Measurements from ENCODE around the gene SERINC5.
"Not testable (repeated sequence)": the region's sequence is repeated elsewhere in the genome, so short reads cannot be mapped to it uniquely, and the experiment has no call there.

The SERINC5 gene

DNA sequence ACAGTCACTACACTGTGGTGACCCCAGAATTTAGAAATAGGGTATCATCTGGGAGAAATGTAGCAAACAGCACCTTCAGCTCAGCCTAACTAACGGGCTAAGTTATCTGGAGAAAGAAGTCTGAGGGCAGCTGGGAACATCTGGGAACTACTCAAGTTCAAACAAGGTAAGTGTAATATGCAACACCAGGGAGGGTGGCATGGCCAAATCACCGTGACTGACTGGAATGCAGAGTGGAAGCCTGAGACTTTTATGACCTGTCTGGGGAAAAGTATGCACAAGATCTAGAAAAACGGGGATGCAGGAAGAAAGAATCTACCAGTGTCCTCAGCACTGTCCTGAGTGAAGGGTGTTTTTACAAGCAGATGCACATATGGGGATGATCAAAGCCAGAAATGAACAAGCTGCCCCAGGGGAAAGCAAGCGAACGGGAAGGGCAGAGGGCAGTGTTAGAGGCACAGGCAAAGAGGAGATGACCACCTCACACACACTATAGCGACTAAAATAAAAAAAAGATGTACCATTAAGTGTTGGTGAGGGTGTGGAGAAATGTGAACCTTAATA, 59.9 kb downstream of the SERINC5 start:
- no peak for DNase-seq

DNA sequence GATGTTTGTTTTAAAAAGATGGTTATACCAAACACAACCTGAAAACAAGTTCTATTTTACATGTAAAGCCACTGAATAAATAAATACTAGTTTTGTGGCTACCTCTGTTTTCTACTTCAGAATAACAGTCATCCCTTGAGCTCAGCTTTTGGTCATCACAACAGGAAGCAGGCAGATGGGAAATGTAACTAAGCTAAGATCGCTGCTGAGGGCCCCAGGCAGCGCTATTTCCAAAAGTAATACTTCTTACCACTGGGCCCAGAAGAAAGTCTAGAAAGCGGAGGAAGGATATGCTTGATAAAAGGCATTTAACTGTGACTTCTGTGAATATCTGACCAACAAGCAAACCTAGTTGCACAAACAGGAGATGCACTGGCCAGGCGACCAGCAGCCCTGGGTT, 61.4 kb downstream of the SERINC5 start:
- DNase-seq: peak in 1 of 5 experiments; percentile 78

DNA sequence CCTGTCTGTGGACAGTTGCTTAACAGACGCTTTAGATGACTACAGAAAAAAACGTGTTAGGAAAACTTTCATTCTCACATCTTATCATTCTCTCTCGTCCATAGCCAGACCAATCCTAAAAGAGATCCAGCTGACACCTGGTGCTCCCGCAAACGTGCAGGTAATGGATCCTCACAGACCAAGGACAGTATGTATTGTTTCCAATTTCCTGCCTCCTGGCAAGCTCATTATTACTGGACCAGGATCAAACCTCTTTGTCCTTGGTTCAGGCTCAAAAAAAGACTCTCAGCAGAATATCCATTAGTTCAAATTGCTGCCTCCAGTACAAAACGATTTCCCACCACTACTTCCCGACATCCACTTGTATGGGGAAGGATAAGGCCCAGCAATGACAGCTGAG, 62.4 kb downstream of the SERINC5 start:
- no peak for DNase-seq

DNA sequence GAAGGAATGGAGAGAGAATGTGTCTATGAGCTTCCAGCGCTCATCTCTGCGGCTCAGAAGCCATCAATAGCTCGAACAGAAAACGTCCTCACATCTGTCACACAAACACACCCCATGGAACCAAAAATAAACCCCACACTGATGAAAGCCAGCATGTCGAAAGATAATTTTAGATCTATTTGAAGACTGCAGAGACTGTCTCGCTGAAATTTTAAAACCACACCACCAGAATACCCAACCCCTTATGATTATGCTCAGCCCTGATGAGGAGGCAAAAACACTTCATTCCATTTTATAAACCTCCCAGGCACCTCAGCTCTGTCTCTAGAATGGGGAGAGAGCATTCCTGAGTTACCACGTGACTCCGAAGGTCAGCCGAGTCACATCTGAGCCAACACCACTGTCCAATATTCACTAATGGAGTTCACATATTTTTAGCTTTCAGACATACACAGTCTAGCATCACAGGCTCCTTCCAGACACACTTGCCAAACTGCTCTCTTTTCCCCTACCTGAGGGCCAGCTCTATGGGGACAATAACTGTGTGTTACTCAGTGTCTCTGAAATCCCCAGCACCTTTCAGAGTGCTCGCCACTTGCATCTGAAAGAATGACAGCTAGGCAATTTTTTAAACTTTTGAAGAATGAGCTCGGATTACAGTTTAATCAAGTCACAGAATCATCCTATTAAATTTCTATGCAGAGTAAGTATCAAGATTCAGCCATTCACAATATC, 63.2 kb downstream of the SERINC5 start:
- peak in 1 of 5 experiments; percentile 72 for DNase-seq

DNA sequence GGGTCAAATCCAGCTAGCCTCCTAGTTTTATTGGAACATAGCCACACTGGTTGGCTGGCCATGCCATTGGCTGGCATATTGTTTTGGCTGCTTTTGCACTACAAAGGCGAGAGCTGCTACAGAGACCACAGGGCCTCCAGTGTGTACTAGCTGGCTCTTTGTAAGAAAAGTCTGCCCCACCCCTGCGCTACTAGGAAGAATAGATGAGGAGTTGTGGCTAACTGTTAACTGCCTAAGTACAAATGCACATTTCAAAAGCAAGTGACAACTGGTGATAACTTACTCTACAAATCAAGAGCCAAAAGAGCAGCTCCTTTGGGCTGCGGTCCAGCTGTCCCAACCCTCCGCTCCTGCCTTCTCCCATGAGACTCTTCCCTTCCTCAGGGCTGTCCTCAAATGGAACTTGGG, 63.9 kb downstream of the SERINC5 start:
- peak in 3 of 5 experiments; percentile 26 to 92 (median 32) for DNase-seq

DNA sequence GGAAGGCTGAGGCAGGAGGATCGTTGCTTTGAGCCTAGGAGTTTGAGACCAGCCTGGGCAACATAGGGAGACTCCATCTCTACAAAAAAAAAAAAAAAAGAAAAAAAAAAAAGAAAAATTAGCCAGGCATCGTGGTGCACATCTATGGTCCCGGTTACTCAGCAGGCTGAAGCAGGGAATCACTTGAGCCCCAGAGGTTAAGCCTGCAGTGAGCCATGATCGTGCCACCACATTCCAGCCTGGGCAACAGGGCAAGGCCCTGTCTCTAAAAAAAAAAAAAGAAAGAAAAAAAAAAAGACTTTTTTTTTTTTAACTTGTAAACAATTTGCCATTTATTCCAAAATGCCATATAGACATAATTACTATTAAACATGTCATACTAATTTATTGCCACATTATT, 64.5 kb downstream of the SERINC5 start:
- DNase-seq: no peak

DNA sequence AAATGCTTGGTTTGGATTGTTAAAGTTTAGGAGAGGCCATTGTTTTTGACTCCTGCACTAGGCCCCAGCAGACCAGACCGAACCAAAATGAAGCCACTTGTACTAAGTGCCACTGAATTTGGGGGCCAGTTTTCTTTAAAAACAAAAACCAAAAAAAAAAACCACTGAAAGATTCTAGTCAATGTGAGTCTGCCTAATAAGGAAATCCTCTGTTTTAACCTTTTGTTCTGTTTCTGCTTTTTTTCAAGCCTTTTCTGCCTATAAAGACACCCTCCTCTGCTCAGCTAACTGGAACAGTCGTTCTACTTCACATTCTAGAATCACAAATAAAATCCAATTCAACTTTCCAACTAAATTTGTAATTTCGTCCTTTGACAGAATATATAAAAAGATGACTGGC, 64.9 kb downstream of the SERINC5 start:
- DNase-seq: peak in 1 of 5 experiments; percentile 56

DNA sequence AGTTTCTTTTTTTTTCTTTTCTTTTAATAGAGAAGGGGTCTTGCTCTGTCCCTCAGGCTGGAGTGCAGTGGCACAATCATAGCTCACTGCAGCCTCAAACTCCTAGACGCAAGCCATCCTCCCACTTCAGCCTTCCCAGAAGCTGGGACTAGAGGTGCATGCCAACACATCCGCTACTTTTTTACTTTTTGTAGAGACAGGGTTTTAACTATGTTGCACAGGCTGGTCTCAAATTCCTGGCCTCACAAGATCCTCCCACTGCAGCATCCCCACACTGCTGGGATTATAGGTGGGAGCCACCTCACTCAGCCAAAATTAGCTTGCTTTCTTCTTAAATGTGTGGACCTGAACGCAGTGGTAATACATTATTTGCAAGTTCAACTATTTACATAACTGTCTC, 66.1 kb downstream of the SERINC5 start:
- DNase-seq: peak in 1 of 5 experiments; percentile 29

DNA sequence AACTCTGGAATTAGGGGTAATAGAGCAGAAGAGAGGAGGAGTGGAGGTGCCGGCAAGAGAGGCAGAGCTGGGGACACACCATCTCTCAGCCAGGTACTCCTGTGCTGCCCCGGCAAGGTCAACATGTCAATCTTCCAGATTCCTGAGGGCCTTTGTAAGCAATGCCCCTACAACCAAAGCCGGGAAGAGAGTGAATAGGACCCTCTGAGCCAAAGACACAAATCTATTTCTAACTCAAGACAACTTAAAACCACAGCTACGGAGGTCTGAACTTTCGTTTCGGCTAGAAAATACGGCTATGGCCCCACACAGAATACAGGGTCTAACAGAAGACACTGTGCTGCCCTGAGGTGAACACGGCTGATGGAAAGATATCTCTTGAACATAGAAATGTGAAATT, 66.6 kb downstream of the SERINC5 start:
- peak in 1 of 5 experiments; percentile 63 for DNase-seq

DNA sequence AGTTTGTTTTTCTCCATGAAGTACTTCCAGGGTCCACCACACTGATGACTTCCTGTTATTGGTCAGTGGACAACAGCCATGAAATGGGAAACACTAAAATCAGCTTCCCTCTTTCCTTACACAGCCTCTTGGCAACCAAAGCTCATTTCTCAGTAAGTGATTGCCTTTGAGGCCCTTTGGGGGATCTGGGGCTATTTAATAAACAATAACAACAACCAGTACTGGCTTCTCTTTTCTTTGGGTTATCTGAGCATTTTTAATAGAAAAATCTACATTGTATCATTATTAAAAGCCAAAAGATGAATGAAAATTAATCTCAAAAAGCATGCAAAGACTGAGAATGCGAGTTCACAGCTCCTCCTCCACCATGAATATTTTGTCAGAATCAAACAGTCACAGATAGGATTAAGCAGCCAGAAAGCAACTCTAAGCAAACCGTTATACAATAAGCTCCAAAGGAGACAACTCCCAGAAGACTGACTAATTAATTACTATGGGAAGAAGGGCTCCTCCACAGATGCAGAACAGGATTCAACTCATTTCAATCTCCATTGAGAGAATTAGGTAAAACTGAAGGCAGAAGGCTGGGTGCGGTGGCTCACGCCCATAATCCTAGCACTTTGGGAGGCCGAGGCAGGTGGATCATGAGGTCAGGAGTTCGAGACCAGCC, 68.3 kb downstream of the SERINC5 start:
- no peak for DNase-seq

DNA sequence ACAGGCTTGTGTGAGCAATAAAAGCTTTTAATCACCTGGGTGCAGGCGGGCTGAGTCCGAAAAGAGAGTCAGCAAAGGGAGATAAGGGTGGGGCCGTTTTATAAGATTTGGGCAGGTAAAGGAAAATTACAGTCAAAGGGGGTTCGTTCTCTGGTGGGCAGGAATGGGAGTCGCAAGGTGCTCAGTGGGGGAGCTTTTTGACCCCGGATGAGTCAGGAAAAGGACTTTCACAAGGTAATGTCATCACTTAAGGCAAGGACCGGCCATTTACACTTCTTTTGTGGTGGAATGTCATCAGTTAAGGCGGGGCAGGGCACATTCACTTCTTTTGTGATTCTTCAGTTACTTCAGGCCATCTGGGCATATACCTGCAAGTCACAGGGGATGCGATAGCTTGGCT, 70.3 kb downstream of the SERINC5 start:
- not testable (repeated sequence) for DNase-seq

DNA sequence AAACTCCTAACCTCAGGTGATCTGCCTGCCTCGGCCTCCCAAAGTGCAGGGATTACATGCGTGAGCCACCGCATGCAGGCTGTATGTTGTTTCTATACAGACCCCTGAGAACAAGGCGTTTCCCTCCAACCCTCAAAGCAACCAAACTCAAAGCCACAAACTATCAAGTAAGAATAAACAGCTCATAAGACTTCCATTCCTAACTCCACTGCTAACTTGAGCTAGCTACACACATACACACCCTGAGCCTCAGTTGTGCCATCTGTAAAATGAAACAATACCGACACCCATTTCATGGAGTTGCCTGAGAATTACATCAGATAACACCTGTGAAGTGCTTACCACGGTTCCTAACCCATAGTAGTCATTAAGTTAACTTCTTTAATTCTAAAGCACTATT, 70.8 kb downstream of the SERINC5 start:
- peak in 1 of 5 experiments; percentile 74 for DNase-seq

DNA sequence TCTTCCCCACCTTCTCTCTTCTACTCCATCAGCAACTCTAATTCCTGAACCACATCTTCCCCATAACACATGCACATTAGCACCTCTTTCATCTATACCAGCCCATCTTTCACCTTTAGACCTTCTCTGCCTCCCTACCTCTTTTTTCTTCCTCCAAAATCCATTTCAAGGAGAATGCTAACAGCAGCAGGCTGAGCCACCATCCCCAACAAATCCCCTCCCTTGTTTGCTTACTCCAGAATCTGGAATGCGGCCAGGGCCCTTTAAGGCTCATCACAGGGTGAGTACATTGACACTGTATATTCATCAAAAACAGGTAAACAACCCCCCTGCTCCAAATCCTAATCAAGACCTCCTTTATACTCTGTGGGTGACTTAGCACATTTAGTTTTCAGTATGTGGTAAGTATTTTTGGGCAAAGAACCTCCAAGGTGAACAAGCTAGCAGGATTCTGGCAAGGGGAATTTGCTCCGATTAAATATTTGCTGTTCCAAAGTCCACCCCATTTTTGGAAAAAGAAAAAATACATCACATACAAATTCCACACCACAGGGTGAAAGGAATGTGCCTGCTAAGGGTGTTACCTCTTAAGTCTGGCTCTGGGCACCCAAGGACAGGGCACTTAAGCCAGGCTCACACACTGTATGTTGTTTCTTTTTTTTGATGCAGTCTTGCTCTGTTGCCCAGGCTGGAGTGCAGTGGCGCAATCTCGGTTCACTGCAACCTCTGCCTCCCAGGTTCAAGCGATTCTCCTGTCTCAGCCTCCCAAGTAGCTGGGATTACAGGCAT, 71.4 kb downstream of the SERINC5 start:
- no peak for DNase-seq

DNA sequence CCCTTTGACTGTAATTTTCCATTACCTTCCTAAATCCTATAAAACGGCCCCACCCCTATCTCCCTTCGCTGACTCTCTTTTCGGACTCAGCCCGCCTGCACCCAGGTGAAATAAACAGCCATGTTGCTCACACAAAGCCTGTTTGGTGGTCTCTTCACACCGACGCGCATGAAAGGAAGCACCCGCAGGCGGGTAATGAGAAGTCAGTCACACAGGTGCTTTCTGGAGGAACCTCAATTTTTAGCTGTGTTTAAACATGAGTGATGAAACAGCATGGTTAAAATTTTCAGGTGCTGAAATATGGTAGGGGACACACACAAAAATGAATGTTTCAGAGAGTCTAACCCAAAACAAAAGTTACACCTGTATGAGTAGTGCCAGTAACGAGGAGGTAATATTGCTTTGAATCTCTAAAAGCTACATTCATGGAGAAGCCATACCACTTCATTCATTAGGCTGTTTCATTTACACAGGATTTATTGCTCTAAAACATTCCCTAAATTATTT, 72.1 kb downstream of the SERINC5 start:
- peak in 1 of 5 experiments; percentile 47 for DNase-seq

DNA sequence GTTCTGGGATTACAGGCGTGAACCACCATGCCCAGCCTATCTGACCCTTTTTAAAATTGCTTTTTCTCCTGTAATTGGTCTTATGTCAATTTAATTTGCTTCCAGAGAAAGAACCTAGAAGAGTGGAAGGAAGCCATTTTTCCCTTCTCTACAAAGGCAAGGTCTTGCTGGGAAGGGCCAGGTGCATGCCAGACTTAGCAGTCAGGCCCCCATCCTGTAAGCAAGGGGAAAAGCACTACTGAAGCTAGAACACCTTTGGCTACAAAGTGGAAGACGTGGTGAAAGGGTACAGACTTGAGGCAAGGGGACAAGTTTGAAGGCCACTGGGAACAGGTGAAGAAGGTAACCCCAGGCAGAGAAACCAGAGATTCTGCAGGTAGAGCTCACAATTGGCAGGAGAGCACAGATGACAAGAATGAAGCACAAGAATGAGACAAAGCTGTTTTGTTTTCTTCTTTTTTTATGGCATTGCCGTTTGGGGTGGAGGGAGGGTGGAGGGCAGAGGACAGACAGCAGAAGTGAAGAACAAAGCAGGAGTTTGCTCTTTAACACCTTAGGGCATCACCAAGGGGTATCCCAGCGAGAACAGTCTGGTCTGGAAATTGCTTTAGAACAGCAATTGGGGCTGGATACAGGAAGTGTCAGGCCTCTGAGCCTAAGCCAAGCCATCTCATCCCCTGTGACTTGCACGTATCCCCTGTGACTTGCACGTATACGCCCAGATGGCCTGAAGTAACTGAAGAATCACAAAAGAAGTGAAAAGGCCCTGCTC, 72.9 kb downstream of the SERINC5 start:
- DNase-seq: peak in 1 of 5 experiments; percentile 67

DNA sequence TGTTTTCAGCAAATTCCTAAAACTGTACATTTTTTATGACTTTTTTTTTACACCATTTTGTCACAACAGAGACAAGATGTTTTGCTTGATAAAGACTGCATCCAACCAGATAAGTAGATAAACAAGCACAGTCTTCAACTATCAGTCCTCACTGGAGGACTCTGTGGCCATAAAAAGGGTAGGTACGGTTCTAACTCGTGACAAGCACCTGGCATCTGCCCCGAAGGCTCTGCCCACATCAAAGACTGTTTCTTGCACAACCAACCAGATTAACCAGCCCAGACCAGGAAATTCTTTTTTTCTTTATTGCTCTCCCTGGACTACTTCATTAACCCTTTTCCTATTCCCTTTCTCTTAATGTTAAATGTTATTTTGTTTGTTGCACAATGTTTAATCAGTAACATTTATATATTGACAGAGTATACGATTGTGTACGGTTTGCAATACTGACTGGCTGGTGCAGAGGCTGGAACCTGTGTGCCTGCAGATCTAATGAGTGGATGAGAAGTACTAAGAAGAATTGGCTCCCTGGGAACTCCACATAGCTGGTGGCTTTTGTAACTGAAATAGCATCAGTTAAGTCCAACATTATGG, 74.1 kb downstream of the SERINC5 start:
- peak in 3 of 5 experiments; percentile 49 to 91 (median 59) for DNase-seq

DNA sequence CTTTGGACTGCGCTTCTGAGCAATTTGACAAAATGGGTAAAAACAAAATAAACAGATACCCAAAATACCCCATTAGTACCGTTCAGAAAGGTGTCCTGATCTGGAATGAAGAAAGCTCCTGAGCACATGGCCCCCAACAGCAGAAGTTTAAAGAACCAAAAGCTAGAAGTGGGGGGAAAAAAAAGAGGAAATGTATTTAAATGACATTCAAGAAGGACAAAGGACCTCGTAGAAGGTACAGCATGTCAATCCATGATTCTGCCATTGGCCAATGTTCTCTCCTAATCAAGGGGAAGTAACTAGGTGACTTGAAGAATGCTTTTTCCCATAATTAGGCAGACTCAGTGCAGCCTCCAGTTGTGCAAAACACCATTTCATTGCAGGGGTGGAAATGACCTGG, 78.6 kb downstream of the SERINC5 start:
- no peak for DNase-seq

DNA sequence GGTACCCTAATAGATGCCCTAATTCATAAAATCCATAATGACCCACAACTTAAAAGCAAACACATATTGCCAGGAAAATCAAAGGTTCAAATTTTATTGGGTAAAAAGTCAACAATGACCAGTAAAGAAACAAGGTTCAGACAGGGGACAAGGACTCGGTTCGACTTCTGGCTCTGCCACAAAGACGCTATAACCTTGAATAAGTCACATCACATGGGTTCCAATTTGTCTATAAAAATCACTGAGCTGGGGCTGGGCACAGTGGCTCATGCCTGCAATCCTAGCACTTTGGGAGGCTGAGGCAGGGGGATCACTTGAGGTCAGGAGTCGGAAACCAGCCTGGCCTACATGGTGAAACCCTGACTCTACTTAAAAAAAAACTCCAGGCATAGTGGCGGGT, 80.5 kb downstream of the SERINC5 start:
- DNase-seq: no peak

DNA sequence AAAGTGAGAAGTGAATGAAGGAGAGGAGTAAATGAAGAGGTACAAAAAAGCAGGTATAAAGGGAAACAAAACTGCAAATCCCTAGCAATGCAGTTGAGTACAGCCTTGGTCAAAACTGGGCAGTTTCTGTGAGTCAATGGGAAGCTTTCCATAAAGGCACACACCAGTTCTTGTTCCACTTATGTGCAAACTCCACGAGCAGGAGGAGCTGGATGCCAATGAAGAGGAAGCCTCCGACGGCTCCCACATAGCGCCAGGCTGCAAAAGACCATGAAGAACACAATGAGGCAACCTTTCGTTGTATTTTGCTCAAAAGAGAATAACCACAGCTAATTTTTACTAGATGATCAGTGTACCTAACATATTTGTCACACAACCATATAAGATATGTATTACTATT, 81.1 kb downstream of the SERINC5 start:
- no peak for DNase-seq

DNA sequence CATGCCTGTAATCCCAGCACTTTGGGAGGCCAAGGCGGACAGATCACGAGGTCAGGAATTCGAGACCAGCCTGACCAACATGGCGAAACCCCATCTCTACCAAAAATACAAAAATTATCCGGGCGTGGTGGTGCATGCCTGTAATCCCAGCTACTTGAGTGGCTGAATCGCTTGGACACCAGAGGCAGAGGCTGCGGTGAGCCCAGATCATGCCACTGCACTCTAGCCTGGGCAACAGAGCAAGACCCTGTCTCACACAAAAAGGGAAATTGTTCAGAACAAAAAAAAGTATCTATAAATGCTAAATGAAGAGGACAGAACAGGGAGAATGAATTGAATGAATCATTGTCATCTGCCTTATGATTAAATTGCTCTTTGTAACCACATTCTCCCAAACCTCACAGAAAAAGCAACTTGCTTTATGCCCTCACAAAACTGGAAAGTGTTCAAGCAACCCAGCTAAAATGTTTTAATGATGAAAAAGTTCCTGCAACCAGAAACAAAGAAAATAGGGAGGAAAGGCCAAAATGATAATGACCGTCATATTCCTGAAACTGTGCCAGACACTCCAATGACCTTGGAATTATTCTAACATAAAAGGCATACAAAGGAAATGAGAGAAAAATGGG, 83.7 kb downstream of the SERINC5 start:
- DNase-seq: no peak

DNA sequence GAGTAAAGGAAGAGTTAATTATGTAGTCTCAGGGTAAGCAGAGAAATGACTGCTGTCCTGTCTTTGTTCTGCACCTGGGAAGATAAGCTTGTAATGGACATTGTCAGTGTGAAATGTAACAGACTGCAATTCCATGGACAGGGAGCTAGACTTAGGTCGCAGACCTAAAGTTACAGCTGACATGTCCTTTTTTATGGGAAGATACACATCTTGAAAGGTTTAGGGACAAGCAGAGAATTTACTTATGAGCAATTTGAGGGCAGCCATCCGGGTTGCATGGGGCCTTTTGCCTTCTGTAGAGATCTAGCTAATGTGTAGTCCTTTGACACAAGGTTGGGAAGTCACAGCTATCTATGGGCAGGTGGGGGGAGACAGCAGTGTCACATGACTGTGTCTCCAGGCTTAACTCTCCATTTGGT, 85.7 kb downstream of the SERINC5 start:
- no peak for DNase-seq
